Thyroid gland (tissue), 4 donors: ENCODE results near the gene INO80.

Experiments used
- CTCF ChIP-seq, 6 experiments: fragments of 200-600 bp in 3 of 6; fragments of 450-650 bp in 3 of 6; sonication (generic) in 3 of 6; IDR thresholded peaks; one replicate each; pipeline ENCODE4 v1.5.1; 2016 to 2019; ENCODE audit warnings: antibody characterized with exemption in 6 of 6, mild to moderate bottlenecking in 2 of 6, inconsistent platforms in 1 of 6, moderate library complexity in 1 of 6
- POLR2A ChIP-seq, 2 donors: fragments of 450-650 bp; IDR thresholded peaks; one replicate each; pipeline ENCODE4 v1.6.1; 2017; ENCODE audit warnings: antibody characterized with exemption in 2 of 2, mild to moderate bottlenecking in 2 of 2, moderate library complexity in 1 of 2

GRCh38 chr15:40953713-40954074, 162.4 kb downstream of the INO80 start:
- TF ChIP-seq CTCF (IDR thresholded peaks at IDR 0.05) (no peak), POLR2A (IDR thresholded peaks at IDR 0.05) (no peak)
